Fibroblast of villous mesenchyme (primary cell): ENCODE data around the gene CCDC177. TPM values are rescaled to one million over a fixed set of nuclear protein-coding genes. Genes with fewer than 3 reads are reported as not detected.

ENCODE experiments used
- DNase-seq: peaks from one replicate; pipeline ENCODE4 v3.0.0-alpha.2; 2010; ENCODE audit warnings: low read depth
- H3K4me3 ChIP-seq: 2 replicates; pipeline ENCODE4 v1.5.1; 2011; ENCODE audit warnings: low read depth, mild to moderate bottlenecking, low read length
- total RNA-seq: library from RNA; depleted of rRNA; stranded (reverse); fragments of >200 nt; gene quantifications from 2 replicates; pipeline ENCODE4 v1.2.3, GENCODE V29; 2012
- TF ChIP-seq, protein P1 (sequence below): IDR thresholded peaks from 2 replicates; pipeline ENCODE4 v1.5.1; 2012; ENCODE audit warnings: low read depth, mild to moderate bottlenecking, low read length; ENCODE audit not compliant: insufficient read depth

CCDC177 gene
- total RNA-seq, 1 donor, result not detected

- DNase-seq, result no peak
- TF ChIP-seq, protein P1, sequence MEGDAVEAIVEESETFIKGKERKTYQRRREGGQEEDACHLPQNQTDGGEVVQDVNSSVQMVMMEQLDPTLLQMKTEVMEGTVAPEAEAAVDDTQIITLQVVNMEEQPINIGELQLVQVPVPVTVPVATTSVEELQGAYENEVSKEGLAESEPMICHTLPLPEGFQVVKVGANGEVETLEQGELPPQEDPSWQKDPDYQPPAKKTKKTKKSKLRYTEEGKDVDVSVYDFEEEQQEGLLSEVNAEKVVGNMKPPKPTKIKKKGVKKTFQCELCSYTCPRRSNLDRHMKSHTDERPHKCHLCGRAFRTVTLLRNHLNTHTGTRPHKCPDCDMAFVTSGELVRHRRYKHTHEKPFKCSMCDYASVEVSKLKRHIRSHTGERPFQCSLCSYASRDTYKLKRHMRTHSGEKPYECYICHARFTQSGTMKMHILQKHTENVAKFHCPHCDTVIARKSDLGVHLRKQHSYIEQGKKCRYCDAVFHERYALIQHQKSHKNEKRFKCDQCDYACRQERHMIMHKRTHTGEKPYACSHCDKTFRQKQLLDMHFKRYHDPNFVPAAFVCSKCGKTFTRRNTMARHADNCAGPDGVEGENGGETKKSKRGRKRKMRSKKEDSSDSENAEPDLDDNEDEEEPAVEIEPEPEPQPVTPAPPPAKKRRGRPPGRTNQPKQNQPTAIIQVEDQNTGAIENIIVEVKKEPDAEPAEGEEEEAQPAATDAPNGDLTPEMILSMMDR, result no peak
- H3K4me3 ChIP-seq, result no peak overlapping the region
These were observed 43.5 kb downstream of the CCDC177 start for GRCh38 chr14:69531135-69531534.

GRCh38 chr14:69530095-69530494 is 44.6 kb downstream of the CCDC177 start:
- H3K4me3 ChIP-seq, result no peak overlapping the region
- TF ChIP-seq, protein P1, result no peak
- DNase-seq, result no peak

DNA sequence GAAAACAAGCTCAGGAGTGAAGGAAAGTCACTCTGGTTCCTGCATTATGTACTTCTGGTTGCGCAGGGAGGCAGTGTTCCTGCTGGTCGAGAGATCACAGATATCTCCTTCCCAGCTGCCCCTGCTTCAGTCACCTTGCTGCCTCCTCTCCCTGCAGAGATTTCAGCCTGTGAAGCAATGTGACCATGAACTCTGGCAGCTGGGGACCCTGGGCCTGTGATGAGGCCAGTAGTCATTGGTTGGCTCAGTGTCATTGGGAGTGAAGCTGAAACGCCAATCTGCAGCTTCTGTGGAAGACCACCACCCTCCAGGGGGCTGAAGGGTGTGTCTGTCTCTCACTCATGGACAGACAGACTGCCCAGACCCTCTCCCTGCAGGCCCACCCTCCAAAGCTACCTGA is 45.1 kb downstream of the CCDC177 start:
- TF ChIP-seq, protein P1, result no peak
- DNase-seq, result no peak
- no peak overlapping the region for H3K4me3 ChIP-seq

- TF ChIP-seq, protein P1, result no peak
These were observed 45.7 kb downstream of the CCDC177 start for GRCh38 chr14:69528930-69529329.

DNA sequence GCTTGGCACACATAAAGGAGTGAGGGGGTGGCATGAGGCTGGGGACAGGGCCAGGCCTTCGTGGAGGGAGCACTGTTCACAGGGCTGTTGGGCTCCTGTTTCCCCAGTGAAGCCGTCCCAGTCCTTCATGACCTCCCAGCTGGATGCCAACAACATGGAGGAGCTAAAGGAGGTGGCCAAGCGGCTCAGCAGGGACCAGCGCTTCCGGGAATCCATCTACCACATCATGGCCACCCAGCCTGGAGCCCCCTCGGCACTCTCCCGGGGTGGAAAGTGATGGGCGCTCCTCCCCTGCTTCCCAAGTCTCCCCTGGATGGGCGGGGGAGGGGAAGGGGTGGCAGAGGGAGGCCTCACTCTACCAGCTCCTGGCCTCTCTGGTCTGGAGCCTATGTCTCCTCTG is 46.5 kb downstream of the CCDC177 start:
- no peak overlapping the region for H3K4me3 ChIP-seq
- no peak for DNase-seq
- TF ChIP-seq, protein P1, result no peak

More at GRCh38 chr14:69528930-69529329, 45.7 kb downstream of the CCDC177 start:
- no peak for DNase-seq
- H3K4me3 ChIP-seq, result no peak overlapping the region

DNA sequence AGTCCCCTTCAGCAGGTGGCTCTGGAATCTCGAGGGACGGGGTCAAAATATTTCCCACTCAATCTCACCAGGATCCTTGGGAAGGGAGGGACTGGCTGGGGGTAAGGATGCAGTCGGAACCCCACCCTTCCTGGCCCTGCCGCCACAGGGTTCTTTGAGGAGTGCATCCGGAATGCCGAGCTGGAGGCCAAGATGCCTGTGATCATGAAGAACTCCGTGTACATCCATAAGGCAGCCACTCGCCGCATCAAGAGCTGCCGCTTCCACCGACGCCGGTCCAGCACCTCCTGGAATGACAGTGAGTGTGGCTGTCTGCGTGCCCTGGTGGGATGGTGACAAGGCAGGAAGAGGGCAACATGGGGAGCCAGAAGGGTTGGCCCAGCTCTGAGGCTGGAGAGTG is 47.0 kb downstream of the CCDC177 start:
- no peak overlapping the region for H3K4me3 ChIP-seq
- TF ChIP-seq, protein P1, result no peak
- DNase-seq, result no peak

- no peak overlapping the region for H3K4me3 ChIP-seq
- TF ChIP-seq, protein P1, result no peak
- no peak for DNase-seq
These were observed 48.8 kb downstream of the CCDC177 start for GRCh38 chr14:69525896-69526295.
